H1 (cell line): ENCODE measurements around the gene GULP1. TPM values are rescaled to one million over a fixed set of nuclear protein-coding genes. Genes with fewer than 3 reads are reported as not detected.
A peak's percentile ranks its signal among the peaks of the same experiment; 100 is the strongest.

Source experiments
- CTCF ChIA-PET: fragments of 300-600 bp; sonication (Branson Sonifier 250); formaldehyde crosslinking; loops from one replicate; lab custom pipeline; 2021; ENCODE audit not compliant: partially characterized antibody; lab: Charles Lee
- POLR2A ChIA-PET: fragments of 300-600 bp; sonication (Branson Sonifier 250); formaldehyde crosslinking; loops from one replicate; lab custom pipeline; 2021; ENCODE audit warnings: inconsistent platforms; ENCODE audit not compliant: partially characterized antibody; lab: Charles Lee
- DNase-seq, 2 experiments: peaks; one replicate each; pipeline versions ENCODE4 v3.0.0 to v3.0.0-alpha.2; 2010 to 2022; ENCODE audit warnings: low spot score in 2 of 2, low read depth in 1 of 2, mixed read lengths in 1 of 2
- FAIRE-seq: peaks from 2 replicates; lab custom pipeline; 2011; peaks lifted over from hg19 to GRCh38; lab: Jason Lieb, UNC
- H2AFZ ChIP-seq: 2 replicates; pipeline ENCODE4 v1.8.1; 2012; ENCODE audit warnings: low read length, inconsistent platforms
- H2AK5ac ChIP-seq: 2 replicates; pipeline ENCODE4 v1.6.1; 2013; ENCODE audit warnings: low read depth, low read length
- H2BK120ac ChIP-seq: replicated peaks from 2 replicates; pipeline ENCODE3; 2013; ENCODE audit warnings: low read depth, low read length, inconsistent platforms
- H2BK12ac ChIP-seq: 2 replicates; pipeline ENCODE4 v1.6.1; 2013; ENCODE audit warnings: low read depth, low read length
- H2BK15ac ChIP-seq: 2 replicates; pipeline ENCODE4 v1.6.1; 2013; ENCODE audit warnings: low read length
- H2BK20ac ChIP-seq: 2 replicates; pipeline ENCODE4 v1.6.1; 2013; ENCODE audit warnings: low read length
- H2BK5ac ChIP-seq: 2 replicates; pipeline ENCODE4 v1.6.1; 2013; ENCODE audit warnings: low read depth, low read length
- H3K14ac ChIP-seq: 2 replicates; pipeline ENCODE4 v1.6.1; 2013; ENCODE audit warnings: inconsistent platforms; ENCODE audit not compliant: insufficient read length
- H3K18ac ChIP-seq: 2 replicates; pipeline ENCODE4 v1.6.1; 2013; ENCODE audit warnings: low read length; ENCODE audit errors: extremely low read depth
- H3K23ac ChIP-seq: 2 replicates; pipeline ENCODE4 v1.6.1; 2013; ENCODE audit warnings: inconsistent platforms; ENCODE audit not compliant: insufficient read length
- H3K23me2 ChIP-seq: 2 replicates; pipeline ENCODE4 v1.6.1; 2013; ENCODE audit warnings: low read depth, low read length
- H3K27ac ChIP-seq: 2 replicates; pipeline ENCODE4 v1.6.1; 2011; ENCODE audit warnings: low read depth, low read length, inconsistent platforms
- H3K27me3 ChIP-seq, 4 experiments: replicated peaks in 1 of 4; 1 replicate in 1 of 4; 2 replicates in 3 of 4; pipeline versions ENCODE4 v1.6.1 to v1.8.1; 2011 to 2013; ENCODE audit warnings: low read length in 3 of 4, mild to moderate bottlenecking in 3 of 4, inconsistent platforms in 2 of 4, mixed read lengths in 2 of 4, moderate library complexity in 1 of 4; ENCODE audit not compliant: control insufficient read depth in 3 of 4, insufficient read depth in 3 of 4; ENCODE audit errors: extremely low read depth in 1 of 4
- H3K36me3 ChIP-seq, 4 experiments: 2 replicates each; pipeline versions ENCODE4 v1.6.1 to v1.8.1; 2011 to 2013; ENCODE audit warnings: mild to moderate bottlenecking in 4 of 4, low read length in 3 of 4, moderate library complexity in 2 of 4, control low read depth in 1 of 4, inconsistent platforms in 1 of 4; ENCODE audit not compliant: insufficient read depth in 4 of 4, control insufficient read depth in 2 of 4
- H3K4ac ChIP-seq: replicated peaks from 2 replicates; pipeline ENCODE3; 2013; ENCODE audit warnings: low read length, low read depth, mixed read lengths, inconsistent platforms; ENCODE audit not compliant: insufficient read length
- H3K4me1 ChIP-seq, 4 experiments: replicated peaks in 1 of 4; 1 replicate in 1 of 4; 2 replicates in 3 of 4; pipeline versions ENCODE4 v1.6.1 to v1.8.1; 2011 to 2013; ENCODE audit warnings: low read length in 3 of 4, inconsistent platforms in 2 of 4, mixed read lengths in 1 of 4; ENCODE audit not compliant: insufficient read depth in 4 of 4, control insufficient read depth in 3 of 4
- H3K4me2 ChIP-seq, 2 experiments: 2 replicates each; pipeline versions ENCODE4 v1.6.1 to v1.8.1; 2011 to 2013; ENCODE audit warnings: low read depth in 2 of 2, low read length in 2 of 2, control low read depth in 1 of 2, inconsistent platforms in 1 of 2, mild to moderate bottlenecking in 1 of 2; ENCODE audit not compliant: insufficient read depth in 1 of 2
- H3K4me3 ChIP-seq, 4 experiments: fragments of 200-600, 300-600 bp in 1 of 4; sonication (generic), shearing (Covaris generic), sonication (Bioruptor Twin) in 1 of 4; 2 replicates each; pipeline versions ENCODE4 v1.5.1 to v1.8.1; 2011 to 2016; ENCODE audit warnings: low read length in 4 of 4, low read depth in 3 of 4, control low read depth in 2 of 4, inconsistent platforms in 2 of 4, mild to moderate bottlenecking in 2 of 4, mixed read lengths in 1 of 4, moderate library complexity in 1 of 4; ENCODE audit not compliant: insufficient read depth in 2 of 4; ENCODE audit errors: extremely low read depth in 1 of 4
- H3K56ac ChIP-seq: replicated peaks from 2 replicates; pipeline ENCODE3; 2013; ENCODE audit warnings: low read depth, mild to moderate bottlenecking, mixed read lengths, low read length, inconsistent platforms; ENCODE audit not compliant: insufficient read length
- H3K79me1 ChIP-seq: 2 replicates; pipeline ENCODE4 v1.6.1; 2013; ENCODE audit warnings: low read depth, low read length, control low read depth
- H3K79me2 ChIP-seq, 2 experiments: 2 replicates each; pipeline versions ENCODE4 v1.6.1 to v1.8.1; 2012 to 2013; ENCODE audit warnings: low read length in 2 of 2, mild to moderate bottlenecking in 2 of 2, inconsistent platforms in 1 of 2; ENCODE audit not compliant: insufficient read depth in 2 of 2, control insufficient read depth in 1 of 2
- H3K9ac ChIP-seq, 4 experiments: replicated peaks in 1 of 4; 1 replicate in 1 of 4; 2 replicates in 3 of 4; pipeline versions ENCODE4 v1.6.1 to v1.8.1; 2011 to 2013; ENCODE audit warnings: low read depth in 3 of 4, low read length in 3 of 4, control low read depth in 2 of 4, mild to moderate bottlenecking in 2 of 4, moderate library complexity in 2 of 4, inconsistent platforms in 1 of 4; ENCODE audit errors: extremely low read depth in 1 of 4
- H3K9me3 ChIP-seq, 2 experiments: 2 replicates each; pipeline versions ENCODE4 v1.6.1 to v1.8.1; 2012 to 2013; ENCODE audit warnings: mild to moderate bottlenecking in 2 of 2, moderate library complexity in 2 of 2, control low read depth in 1 of 2, inconsistent platforms in 1 of 2, low read depth in 1 of 2, low read length in 1 of 2, mixed read lengths in 1 of 2; ENCODE audit not compliant: insufficient read depth in 2 of 2
- H4K20me1 ChIP-seq, 2 experiments: replicated peaks in 1 of 2; 2 replicates each; pipeline versions ENCODE3 to v1.8.1; 2011 to 2013; ENCODE audit warnings: inconsistent platforms in 2 of 2, low read length in 2 of 2, mild to moderate bottlenecking in 1 of 2; ENCODE audit not compliant: insufficient read depth in 2 of 2, control insufficient read depth in 1 of 2
- H4K5ac ChIP-seq: 2 replicates; pipeline ENCODE4 v1.6.1; 2013; ENCODE audit warnings: low read length, low read depth, mixed read lengths, inconsistent platforms; ENCODE audit not compliant: insufficient read length
- H4K8ac ChIP-seq: 2 replicates; pipeline ENCODE4 v1.8.0; 2013; ENCODE audit warnings: mild to moderate bottlenecking, moderate library complexity, low read length, inconsistent platforms; ENCODE audit not compliant: insufficient read depth; ENCODE audit errors: extremely low read depth
- H4K91ac ChIP-seq: replicated peaks from 2 replicates; pipeline ENCODE3; 2013; ENCODE audit warnings: low read length, mixed read lengths, inconsistent platforms; ENCODE audit not compliant: insufficient read length
- CBX8 ChIP-seq: fragments of 300-800, 300-1000 bp; sonication (generic); IDR thresholded peaks from 2 replicates; pipeline ENCODE4 v1.7.1; 2016; ENCODE audit warnings: low read depth, low read length, borderline replicate concordance
- CTBP2 ChIP-seq: IDR thresholded peaks from 2 replicates; pipeline ENCODE4 v1.7.0; 2011; ENCODE audit warnings: borderline replicate concordance, mild to moderate bottlenecking, moderate library complexity, mixed read lengths, low read length; ENCODE audit not compliant: insufficient read depth, insufficient read length
- CTCF ChIP-seq, 3 experiments: IDR thresholded peaks; 1 replicate in 2 of 3; 2 replicates in 1 of 3; pipeline versions ENCODE4 v1.5.1 to v1.6.1; 2011; ENCODE audit warnings: low read length in 3 of 3, mild to moderate bottlenecking in 3 of 3, inconsistent platforms in 2 of 3, low read depth in 1 of 3, moderate library complexity in 1 of 3; ENCODE audit not compliant: insufficient read depth in 1 of 3; ENCODE audit errors: control extremely low read depth in 1 of 3
- HDAC6 ChIP-seq: IDR thresholded peaks from one replicate; pipeline ENCODE4 v1.7.1; 2012; ENCODE audit warnings: low read depth, mild to moderate bottlenecking, inconsistent platforms, low read length, moderate library complexity
- JUND ChIP-seq: IDR thresholded peaks from 2 replicates; pipeline ENCODE4 v1.6.1; 2011; ENCODE audit warnings: mild to moderate bottlenecking, improper control_type of control experiment, low read length
- KDM1A ChIP-seq: fragments of 200-600, 300-600 bp; sonication (generic); IDR thresholded peaks from 2 replicates; pipeline ENCODE4 v1.7.1; 2016; ENCODE audit warnings: mild to moderate bottlenecking, low read length, borderline replicate concordance
- RAD21 ChIP-seq, 2 experiments: IDR thresholded peaks in 1 of 2; conservative IDR thresholded peaks in 1 of 2; 2 replicates each; pipeline ENCODE4 v1.6.1; 2011; ENCODE audit warnings: low read depth in 2 of 2, low read length in 2 of 2, improper control_type of control experiment in 1 of 2, inconsistent platforms in 1 of 2, mild to moderate bottlenecking in 1 of 2, moderate library complexity in 1 of 2
- RNF2 ChIP-seq: fragments of 200-900, 300-1000 bp; sonication (generic); IDR thresholded peaks from 2 replicates; pipeline ENCODE4 v1.7.1; 2016; ENCODE audit warnings: borderline replicate concordance, low read depth, mild to moderate bottlenecking, antibody characterized with exemption, low read length; ENCODE audit not compliant: poor library complexity, severe bottlenecking; ENCODE audit errors: missing control alignments
- RXRA ChIP-seq: IDR thresholded peaks from 2 replicates; pipeline ENCODE4 v1.6.1; 2011; ENCODE audit warnings: low read depth, mild to moderate bottlenecking, low read length, moderate library complexity; ENCODE audit not compliant: insufficient read depth
- TBP ChIP-seq: IDR thresholded peaks from 2 replicates; pipeline ENCODE4 v1.6.1; 2011; ENCODE audit warnings: low read depth, low read length, improper control_type of control experiment
- WGBS, 2 experiments: shearing (Covaris generic) in 1 of 2; methylation state at CpG; one replicate each; pipeline versions ENCODE4 v1.1.6 to v1.1.7; 2013 to 2015; ENCODE audit warnings: low lambda C conversion rate in 2 of 2, mixed read lengths in 2 of 2, inconsistent platforms in 1 of 2, low coverage in 1 of 2, missing lambda C conversion rate in 1 of 2; ENCODE audit not compliant: insufficient replicate concordance in 2 of 2, insufficient coverage in 1 of 2, insufficient read length in 1 of 2; ENCODE audit errors: extremely low coverage in 1 of 2, missing lambda C conversion rate in 1 of 2; 5-methylcytosine and 5-hydroxymethylcytosine counted together
- polyA plus RNA-seq, 7 experiments: library from polyadenylated mRNA; depleted of rRNA in 3 of 7; stranded (reverse) in 5 of 7; unstranded in 2 of 7; fragments of >200 nt in 5 of 7; fragments of 200-250 nt in 2 of 7; gene quantifications; 1 replicate in 5 of 7; 2 replicates in 1 of 7; 4 replicates in 1 of 7; pipeline versions ENCODE4 v1.2.1 to v1.2.3, GENCODE V29; 2011 to 2013; ENCODE audit warnings: missing spikeins in 2 of 7, mixed read lengths in 2 of 7
- total RNA-seq: library from RNA; stranded (reverse); fragmentation: NEBNext Ultra II Directional; extraction: Animal tissue kit (Norgen Biotek cat#: 25700); gene quantifications from 2 replicates; pipeline ENCODE4 v1.2.1, GENCODE V29; 2021

The GULP1 gene
- total and polyA plus RNA-seq, 2 of the 8 experiments (the other 6 are each of a cell fraction or from before 2014, with no cell fraction given) = 69.7 to 139 TPM

GRCh38 chr2:188512456-188512855 lies 220.8 kb downstream of the GULP1 start:
- H3K27ac ChIP-seq = no peak overlapping the region
- no peak for DNase-seq
- no peaks in the 10 kb centered on the region for H3K9me3 ChIP-seq
- H3K4ac ChIP-seq = no peak overlapping the region
- no peak overlapping the region for H2BK20ac ChIP-seq
- H2AK5ac ChIP-seq = no peak overlapping the region
- H4K20me1 ChIP-seq = no peaks in the 10 kb centered on the region
- H3K4me2 ChIP-seq = no peak overlapping the region
- H4K5ac ChIP-seq = no peak overlapping the region
- H3K27me3 ChIP-seq = no peaks in the 10 kb centered on the region
- no peaks in the 10 kb centered on the region for H3K23me2 ChIP-seq
- peak; percentile 42 for FAIRE-seq
- WGBS, 2 experiments = 81% methylated on average over 2 of the region's 2 CpGs; no CpG with 5 or more reads in 1 of the 2 experiments
- H3K14ac ChIP-seq = no peak overlapping the region
- H4K8ac ChIP-seq = no peak overlapping the region
- H2BK5ac ChIP-seq = no peak overlapping the region
- H3K23ac ChIP-seq = no peak overlapping the region
- peaks cover 0 to 5% (median 4%) of the 10 kb centered on the region in 4 experiments; a peak in 4 of 7 replicates for H3K4me1 ChIP-seq
- no peak overlapping the region for H4K91ac ChIP-seq
- H3K9ac ChIP-seq = no peak overlapping the region
- H2BK120ac ChIP-seq = no peak overlapping the region
- no peak overlapping the region for H2BK12ac ChIP-seq
- no peaks in the 10 kb centered on the region for H3K79me1 ChIP-seq
- TF ChIP-seq CBX8 (no peak), KDM1A (no peak), RNF2 (no peak), TBP (no peak), JUND (no peak), CTBP2 (no peak), HDAC6 (no peak), RAD21 (IDR thresholded peaks at IDR 0.05 in 1 of 2, conservative IDR thresholded peaks at IDR 0.05 in 1 of 2; ENCODE audit: low read depth in 2 of 2, low read length in 2 of 2) (peak in 1 of 2 experiments; percentile 65), CTCF (IDR thresholded peaks at IDR 0.05; ENCODE audit: control extremely low read depth in 1 of 3, insufficient read depth in 1 of 3, low read depth in 1 of 3, low read length in 3 of 3) (peak in 1 of 3 experiments; percentile 41; a peak in 2 of 4 replicates), RXRA (no peak)
- H3K4me3 ChIP-seq = no peak overlapping the region
- H3K18ac ChIP-seq = no peak overlapping the region
- H3K56ac ChIP-seq = no peak overlapping the region
- H3K36me3 ChIP-seq = no peaks in the 10 kb centered on the region
- H2BK15ac ChIP-seq = no peak overlapping the region
- CTCF ChIA-PET = interaction anchor here (0.8 to 1.4 kb wide), 5 partner anchors 117 to 434 kb away, joined by 3 to 5 read pairs (median 4); no protein-coding TSS in a partner anchor
- no peak overlapping the region for H2AFZ ChIP-seq
- POLR2A ChIA-PET = no interaction called here
- H3K79me2 ChIP-seq = peaks cover 0 to 48% of the 10 kb centered on the region in 2 experiments; a peak in 2 of 4 replicates
